ENCODE results near the gene SMLR1. TPM values are rescaled to one million over a fixed set of nuclear protein-coding genes. Genes with fewer than 3 reads are reported as not detected.
"Not testable (repeated sequence)": the region's sequence is repeated elsewhere in the genome, so short reads cannot be mapped to it uniquely, and the experiment has no call there.

The SMLR1 gene
- not detected in 2 replicates for total RNA-seq (2014; rRNA removed; shearing (Covaris generic))
- polyA plus RNA-seq (2015; cell fraction: cytosol; rRNA removed): not detected in 2 replicates
- not detected in 2 replicates for polyA plus RNA-seq (2015; cell fraction: nucleus; rRNA removed)

GRCh38 chr6:130827247-130828149 is at the start of gene SMLR1:
TSS of gene SMLR1 (plus strand) at chr6:130827406. CDS start at chr6:130827414, 8 bp downstream.
- in situ Hi-C loops (cut with HindIII; ENCODE audit: low pct_unique_long_range_greater_than_20kb, low sequenced_read_pairs): no loop called here

DNA sequence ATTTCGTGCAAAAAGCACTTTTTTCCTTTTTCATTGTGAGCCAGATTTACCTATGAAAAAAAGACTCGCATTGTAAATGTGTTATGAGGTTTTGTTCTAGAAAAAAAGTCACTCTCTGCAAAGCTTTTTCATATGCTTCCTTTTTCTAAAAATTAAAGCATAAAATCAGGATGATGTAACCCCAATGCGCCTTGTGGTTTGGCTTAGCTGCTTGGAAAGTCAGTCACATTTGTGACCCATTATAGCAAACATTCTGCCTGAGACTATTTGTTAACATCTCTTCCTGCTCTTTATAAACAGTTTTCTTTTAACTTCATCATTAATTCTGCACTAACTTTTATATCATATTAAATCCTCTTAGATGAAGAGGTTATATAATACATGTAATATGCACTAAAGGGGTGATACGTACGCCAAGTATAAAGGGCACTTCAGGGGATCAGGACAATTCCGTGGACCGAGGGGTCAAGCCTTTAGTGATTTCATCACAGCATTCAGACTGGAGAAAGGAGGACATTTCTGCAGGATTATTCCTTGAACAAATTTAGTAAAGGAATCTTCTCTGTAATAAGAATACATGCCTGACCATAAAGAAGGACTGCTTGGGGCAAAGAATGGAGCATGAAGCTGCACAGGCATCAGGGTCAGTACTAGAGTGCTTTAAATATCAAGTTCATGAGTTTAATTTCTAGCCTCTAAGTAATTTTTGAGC is 48.1 kb upstream of the SMLR1 start:
- no peak for DNase-seq (ENCODE audit: low read depth, low spot score)
- in situ Hi-C loops (cut with HindIII; ENCODE audit: low pct_unique_long_range_greater_than_20kb, low sequenced_read_pairs): no loop called here

More at GRCh38 chr6:130827247-130828149, at the start of gene SMLR1:
- no peak for DNase-seq (ENCODE audit: low read depth, low spot score)

DNA sequence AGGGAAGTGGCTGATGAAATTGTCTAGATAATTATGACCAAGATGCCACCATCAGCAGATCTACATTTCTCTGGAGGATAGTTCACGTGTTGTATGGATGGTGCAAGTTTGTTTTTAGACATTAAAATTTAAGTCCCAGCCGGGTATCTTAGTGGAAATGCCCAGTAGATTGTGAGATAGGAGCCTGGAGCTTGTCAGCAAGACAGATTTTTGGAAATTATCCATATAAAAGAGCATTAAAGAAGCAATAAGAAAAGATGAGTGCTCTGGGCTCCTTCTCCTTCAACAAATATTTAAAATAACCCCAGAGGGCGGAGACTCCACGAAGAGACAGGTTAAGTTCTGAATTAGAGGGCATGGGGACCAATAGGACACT is 47.6 kb upstream of the SMLR1 start:
- in situ Hi-C loops (cut with HindIII; ENCODE audit: low pct_unique_long_range_greater_than_20kb, low sequenced_read_pairs): no loop called here
- DNase-seq (ENCODE audit: low read depth, low spot score): no peak

GRCh38 chr6:130780122-130780521 is 47.1 kb upstream of the SMLR1 start:
- in situ Hi-C loops (cut with HindIII; ENCODE audit: low pct_unique_long_range_greater_than_20kb, low sequenced_read_pairs): no loop called here
- DNase-seq (ENCODE audit: low read depth, low spot score): no peak

DNA sequence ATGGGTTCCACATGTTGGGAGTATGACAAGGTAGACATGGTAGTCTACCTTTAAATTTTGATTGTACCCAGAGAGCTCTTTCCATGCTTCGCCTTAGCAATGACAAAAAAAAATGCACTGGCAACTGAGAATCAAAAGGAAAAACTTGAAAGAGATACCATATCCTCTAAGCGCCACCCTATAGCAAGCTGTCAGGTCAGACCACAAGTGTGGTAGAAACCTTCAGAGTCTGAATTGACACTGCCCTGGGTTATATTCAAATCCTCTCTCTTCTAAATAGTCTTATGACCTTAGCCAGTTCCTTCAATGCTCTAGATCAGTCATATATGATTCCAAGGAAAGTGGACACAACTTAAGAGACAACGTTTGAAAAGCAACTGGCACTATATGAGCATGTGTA is 45.6 kb upstream of the SMLR1 start:
- DNase-seq (ENCODE audit: low read depth, low spot score): no peak
- in situ Hi-C loops (cut with HindIII; ENCODE audit: low pct_unique_long_range_greater_than_20kb, low sequenced_read_pairs): no loop called here

DNA sequence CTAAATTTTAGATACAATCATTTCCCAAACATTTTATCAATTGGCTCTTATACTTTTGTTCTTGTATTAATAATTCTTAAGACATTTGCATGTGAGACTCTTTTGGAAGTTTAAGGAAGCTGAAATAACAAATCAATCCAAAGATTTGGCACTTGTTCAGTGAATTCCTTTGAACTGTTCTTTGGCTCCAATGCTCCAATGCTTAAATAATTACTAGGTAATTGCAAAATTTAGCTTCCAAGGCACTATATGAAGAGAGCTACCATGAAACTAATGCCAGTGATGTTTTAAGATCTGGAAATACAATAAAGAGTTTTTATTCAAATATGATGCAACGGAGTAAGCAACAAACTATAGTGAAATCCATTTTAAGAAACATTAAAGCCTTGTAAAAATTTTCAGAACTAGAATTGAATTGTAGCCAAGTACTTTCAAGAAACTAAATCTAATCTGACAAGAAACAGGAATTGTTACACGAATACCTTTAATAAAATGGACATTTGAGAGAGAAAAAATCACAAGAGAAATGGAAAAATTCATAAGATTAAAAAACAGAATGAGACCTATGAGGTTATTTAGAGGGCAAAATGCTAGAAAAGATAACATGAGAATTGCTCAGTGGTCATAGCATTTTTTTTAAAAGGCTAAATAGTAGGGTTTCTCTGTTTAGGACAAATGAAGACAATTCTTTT is 43.6 kb upstream of the SMLR1 start:
- in situ Hi-C loops (cut with HindIII; ENCODE audit: low pct_unique_long_range_greater_than_20kb, low sequenced_read_pairs): no loop called here
- DNase-seq (ENCODE audit: low read depth, low spot score): no peak

GRCh38 chr6:130787726-130788500 is 39.3 kb upstream of the SMLR1 start:
- in situ Hi-C loops (cut with HindIII; ENCODE audit: low pct_unique_long_range_greater_than_20kb, low sequenced_read_pairs): no loop called here
- no peak for DNase-seq (ENCODE audit: low read depth, low spot score)

DNA sequence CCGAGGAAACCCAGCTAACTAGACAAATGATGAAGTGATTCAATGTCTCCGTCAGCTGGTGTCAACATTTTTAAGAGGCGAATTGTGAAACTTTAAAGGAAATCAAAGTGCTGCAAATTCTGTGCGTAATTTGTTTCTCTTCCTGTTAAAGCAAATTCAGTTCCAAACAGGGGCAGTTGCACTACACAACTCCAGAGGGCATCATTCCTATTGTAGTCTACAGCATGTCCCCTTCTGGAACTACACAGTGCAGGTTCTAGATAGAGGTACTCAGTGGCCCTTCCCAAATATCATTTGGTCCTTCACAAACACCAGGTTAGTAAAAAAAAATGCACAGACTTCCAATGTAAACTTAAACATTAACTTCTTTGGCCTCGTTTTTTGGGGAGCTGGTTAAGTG is 38.3 kb upstream of the SMLR1 start:
- in situ Hi-C loops (cut with HindIII; ENCODE audit: low pct_unique_long_range_greater_than_20kb, low sequenced_read_pairs): no loop called here

DNA sequence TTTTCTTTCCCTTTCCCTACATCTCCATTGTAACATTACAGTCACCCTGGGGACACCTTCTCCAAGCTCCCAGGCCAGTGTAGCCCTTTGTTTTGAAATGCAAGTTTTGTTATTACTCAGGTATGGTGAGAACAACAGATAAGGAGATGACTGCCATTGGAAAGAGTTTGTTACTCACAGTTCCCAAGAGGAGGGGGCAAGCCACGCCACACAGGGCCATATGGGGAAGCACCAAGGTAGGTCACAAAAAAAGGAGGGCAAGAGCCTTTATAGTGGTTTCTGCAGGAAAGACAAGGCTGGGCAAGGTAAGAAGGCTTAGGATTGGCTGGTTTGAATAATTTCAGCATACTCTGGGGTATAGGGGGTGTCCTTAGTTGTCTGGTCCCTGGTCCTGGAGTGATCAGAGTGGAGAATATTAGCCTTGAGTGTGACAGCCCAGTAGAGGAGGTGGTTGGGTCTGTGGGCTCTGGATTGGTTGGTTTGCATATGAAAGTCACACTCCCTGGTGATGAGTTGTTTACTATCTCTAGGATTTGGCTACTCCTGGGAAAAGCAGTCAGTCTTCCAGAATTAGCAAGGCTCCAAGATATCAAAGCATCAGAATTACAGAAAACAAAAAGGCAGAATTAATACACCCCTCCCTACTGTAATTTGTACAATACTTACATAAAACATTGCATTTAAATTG is 33.1 kb upstream of the SMLR1 start:
- in situ Hi-C loops (cut with HindIII; ENCODE audit: low pct_unique_long_range_greater_than_20kb, low sequenced_read_pairs): no loop called here
- DNase-seq (ENCODE audit: low read depth, low spot score): no peak

More for the DNA sequence above, 38.3 kb upstream of the SMLR1 start:
- peak; percentile 2 for DNase-seq (ENCODE audit: low read depth, low spot score)

GRCh38 chr6:130794738-130795137 is 32.5 kb upstream of the SMLR1 start:
- in situ Hi-C loops (cut with HindIII; ENCODE audit: low pct_unique_long_range_greater_than_20kb, low sequenced_read_pairs): no loop called here
- DNase-seq (ENCODE audit: low read depth, low spot score): no peak

DNA sequence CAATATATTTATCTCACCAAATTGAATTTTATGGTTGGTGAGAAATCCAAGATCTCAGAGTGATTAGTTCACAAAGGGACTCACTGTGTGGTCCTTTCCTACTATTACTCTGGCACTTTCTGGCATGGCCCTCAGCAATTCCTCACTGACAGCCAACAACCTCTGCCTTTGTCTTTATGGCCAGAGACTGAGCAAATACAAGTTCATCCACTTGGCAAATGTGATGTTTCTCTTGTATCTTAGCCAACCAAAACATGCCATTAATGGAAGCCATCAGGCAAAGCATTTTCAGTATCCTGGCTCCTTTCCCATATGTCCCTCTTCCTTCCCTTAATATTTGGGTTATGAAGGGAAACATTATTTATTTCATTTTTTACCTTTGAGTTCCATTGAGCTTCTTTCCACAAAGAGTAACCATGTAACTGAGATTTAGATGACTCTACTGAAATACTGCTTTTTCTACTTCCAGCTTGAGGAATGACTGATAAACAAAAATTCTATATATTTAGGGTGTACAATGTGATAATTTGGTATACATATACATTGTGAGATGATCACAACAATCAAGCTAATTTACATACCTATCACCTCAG is 30.8 kb upstream of the SMLR1 start:
- in situ Hi-C loops (cut with HindIII; ENCODE audit: low pct_unique_long_range_greater_than_20kb, low sequenced_read_pairs): no loop called here

GRCh38 chr6:130797061-130797460 is 30.1 kb upstream of the SMLR1 start:
- DNase-seq (ENCODE audit: low read depth, low spot score): no peak
- in situ Hi-C loops (cut with HindIII; ENCODE audit: low pct_unique_long_range_greater_than_20kb, low sequenced_read_pairs): no loop called here

More for the DNA sequence above, 30.8 kb upstream of the SMLR1 start:
- peak; percentile 63 for DNase-seq (ENCODE audit: low read depth, low spot score)

DNA sequence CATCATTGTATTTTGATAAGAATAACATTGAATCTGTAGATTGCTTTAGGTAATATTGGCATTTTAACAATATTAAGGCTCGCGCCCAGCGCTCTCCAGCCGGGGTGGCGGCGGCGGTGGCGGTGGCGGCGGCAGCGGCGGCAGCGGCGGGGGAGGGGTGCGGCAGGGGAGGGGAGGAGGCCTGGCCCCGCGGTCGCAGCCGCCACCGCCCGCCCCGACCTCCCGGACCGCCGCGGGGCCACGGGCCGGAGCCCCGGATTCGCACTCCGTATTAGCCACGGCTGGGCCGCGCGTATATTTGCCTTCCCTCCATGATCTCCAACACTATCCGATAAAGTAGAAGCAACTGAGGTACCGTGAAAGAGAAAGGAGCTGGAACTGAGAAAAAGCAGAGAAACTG is 25.8 kb upstream of the SMLR1 start:
- in situ Hi-C loops (cut with HindIII; ENCODE audit: low pct_unique_long_range_greater_than_20kb, low sequenced_read_pairs); DNase-seq (ENCODE audit: low read depth, low spot score): not testable (repeated sequence)

DNA sequence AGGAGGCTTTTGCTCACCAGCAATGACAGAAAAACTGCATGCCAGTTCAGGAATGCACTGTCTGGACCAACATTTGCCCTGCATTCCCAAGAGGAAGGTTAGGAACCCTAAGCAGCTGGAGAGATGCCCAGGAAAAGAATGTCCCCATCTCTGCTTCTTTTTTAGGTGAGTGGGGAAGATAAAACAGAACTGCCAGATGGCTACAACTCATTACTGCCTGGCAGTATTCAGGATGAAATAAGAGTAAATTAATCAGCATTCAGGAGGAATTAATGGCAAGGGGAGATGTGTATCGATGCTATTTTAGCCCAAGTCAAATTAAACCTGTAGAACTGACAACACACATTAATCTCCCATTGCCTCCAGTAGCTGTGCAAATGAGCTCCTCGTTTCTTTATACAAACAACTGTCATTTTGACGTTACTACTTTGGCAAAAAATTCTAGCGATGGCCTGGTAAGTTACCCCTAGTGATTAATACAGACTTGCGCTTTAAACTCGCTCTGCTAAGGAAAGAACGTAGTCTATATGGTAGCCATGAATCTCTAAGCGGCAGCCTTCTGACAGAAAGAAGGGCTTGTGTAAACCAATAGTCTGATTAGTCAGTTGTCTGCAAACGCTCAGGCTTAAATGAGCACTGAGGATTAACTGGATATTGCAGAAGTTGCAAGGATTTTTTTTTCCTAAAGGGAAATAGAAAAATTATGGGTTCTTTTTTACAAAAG is 16.7 kb upstream of the SMLR1 start:
- DNase-seq (ENCODE audit: low read depth, low spot score): no peak
- in situ Hi-C loops (cut with HindIII; ENCODE audit: low pct_unique_long_range_greater_than_20kb, low sequenced_read_pairs): no loop called here

GRCh38 chr6:130811932-130812331 is 15.3 kb upstream of the SMLR1 start:
- no peak for DNase-seq (ENCODE audit: low read depth, low spot score)
- in situ Hi-C loops (cut with HindIII; ENCODE audit: low pct_unique_long_range_greater_than_20kb, low sequenced_read_pairs): no loop called here

GRCh38 chr6:130814506-130814905 is 12.7 kb upstream of the SMLR1 start:
- no peak for DNase-seq (ENCODE audit: low read depth, low spot score)
- in situ Hi-C loops (cut with HindIII; ENCODE audit: low pct_unique_long_range_greater_than_20kb, low sequenced_read_pairs): no loop called here
